Esophagus squamous epithelium (tissue), 4 donors: ENCODE results near the gene SNED1.

Source experiments
- POLR2A ChIP-seq, 4 donors: fragments of 450-650 bp; IDR thresholded peaks; one replicate each; pipeline ENCODE4 v1.6.1; 2017; ENCODE audit warnings: antibody characterized with exemption in 4 of 4, mild to moderate bottlenecking in 4 of 4, moderate library complexity in 3 of 4
- TF ChIP-seq, protein P1 (sequence below), 6 experiments: fragments of 450-650 bp in 4 of 6; fragments of 200-600 bp in 2 of 6; sonication (generic) in 2 of 6; IDR thresholded peaks; one replicate each; pipeline ENCODE4 v1.5.1; 2016 to 2019; ENCODE audit warnings: antibody characterized with exemption in 6 of 6, mild to moderate bottlenecking in 4 of 6, moderate library complexity in 4 of 6

DNA sequence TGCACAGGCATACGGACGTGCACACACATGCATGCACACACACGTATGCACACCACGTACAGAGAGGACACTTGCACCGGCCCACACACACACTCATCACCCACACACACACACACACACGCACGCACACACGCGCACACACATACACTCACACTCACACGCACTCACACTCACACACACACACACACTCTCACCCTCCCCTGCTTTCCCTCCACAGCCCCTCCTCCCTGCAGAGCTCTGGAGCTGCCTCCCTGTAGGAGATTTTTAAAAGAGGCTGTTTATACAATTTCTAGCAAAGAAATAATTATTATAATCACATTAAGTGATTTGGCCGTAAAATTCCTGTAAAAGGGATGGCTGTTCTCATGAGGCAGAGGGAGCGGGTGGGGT is 36.5 kb upstream of the SNED1 start:
- TF ChIP-seq, protein P1, sequence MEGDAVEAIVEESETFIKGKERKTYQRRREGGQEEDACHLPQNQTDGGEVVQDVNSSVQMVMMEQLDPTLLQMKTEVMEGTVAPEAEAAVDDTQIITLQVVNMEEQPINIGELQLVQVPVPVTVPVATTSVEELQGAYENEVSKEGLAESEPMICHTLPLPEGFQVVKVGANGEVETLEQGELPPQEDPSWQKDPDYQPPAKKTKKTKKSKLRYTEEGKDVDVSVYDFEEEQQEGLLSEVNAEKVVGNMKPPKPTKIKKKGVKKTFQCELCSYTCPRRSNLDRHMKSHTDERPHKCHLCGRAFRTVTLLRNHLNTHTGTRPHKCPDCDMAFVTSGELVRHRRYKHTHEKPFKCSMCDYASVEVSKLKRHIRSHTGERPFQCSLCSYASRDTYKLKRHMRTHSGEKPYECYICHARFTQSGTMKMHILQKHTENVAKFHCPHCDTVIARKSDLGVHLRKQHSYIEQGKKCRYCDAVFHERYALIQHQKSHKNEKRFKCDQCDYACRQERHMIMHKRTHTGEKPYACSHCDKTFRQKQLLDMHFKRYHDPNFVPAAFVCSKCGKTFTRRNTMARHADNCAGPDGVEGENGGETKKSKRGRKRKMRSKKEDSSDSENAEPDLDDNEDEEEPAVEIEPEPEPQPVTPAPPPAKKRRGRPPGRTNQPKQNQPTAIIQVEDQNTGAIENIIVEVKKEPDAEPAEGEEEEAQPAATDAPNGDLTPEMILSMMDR (IDR thresholded peaks at IDR 0.05), result no peak
- TF ChIP-seq POLR2A (IDR thresholded peaks at IDR 0.05), result no peak
